Testis (tissue), 2 donors: ENCODE data around the gene PRKAR2A.

Experiments
- CTCF ChIP-seq, 3 experiments: fragments of 450-650 bp in 2 of 3; fragments of 200-600 bp in 1 of 3; sonication (generic) in 1 of 3; IDR thresholded peaks; one replicate each; pipeline ENCODE4 v1.5.1; 2016 to 2019; ENCODE audit warnings: antibody characterized with exemption in 3 of 3, mild to moderate bottlenecking in 2 of 3, moderate library complexity in 1 of 3
- POLR2A ChIP-seq: fragments of 450-650 bp; IDR thresholded peaks from one replicate; pipeline ENCODE4 v1.6.1; 2017; ENCODE audit warnings: antibody characterized with exemption, mild to moderate bottlenecking, moderate library complexity

- no peak for TF ChIP-seq CTCF (IDR thresholded peaks at IDR 0.05)
- no peak for TF ChIP-seq POLR2A
Observed at GRCh38 chr3:48716508-48716981, 131.1 kb downstream of the PRKAR2A start.
